Stomach (tissue), 9 donors: ENCODE measurements around the gene RBM46. TPM values are rescaled to one million over a fixed set of nuclear protein-coding genes. Genes with fewer than 3 reads are reported as not detected.

Experiments used
- DNase-seq, 2 donors: peaks; one replicate each; pipeline versions ENCODE4 v3.0.0 to v3.0.0-alpha.2; 2013 to 2019
- H3K27ac ChIP-seq, 5 donors: fragments of 200-600 bp in 4 of 5; sonication (generic) in 4 of 5; one replicate each; pipeline ENCODE4 v1.5.1; 2013 to 2019; ENCODE audit warnings: mild to moderate bottlenecking in 1 of 5, moderate library complexity in 1 of 5
- H3K27me3 ChIP-seq, 3 donors: fragments of 200-600 bp; sonication (generic); one replicate each; pipeline ENCODE4 v1.5.1; 2017 to 2019; ENCODE audit warnings: mixed run types in 1 of 3
- H3K36me3 ChIP-seq, 4 donors: fragments of 200-600 bp; sonication (generic); 1 replicate in 3 of 4; 2 replicates in 1 of 4; pipeline ENCODE4 v1.5.1; 2016 to 2019
- H3K4me1 ChIP-seq, 4 donors: fragments of 200-600 bp; sonication (generic); one replicate each; pipeline ENCODE4 v1.5.1; 2016 to 2019
- H3K4me3 ChIP-seq, 4 donors: fragments of 200-600 bp; sonication (generic) in 3 of 4; one replicate each; pipeline ENCODE4 v1.5.1; 2016 to 2019; ENCODE audit warnings: mild to moderate bottlenecking in 1 of 4
- H3K9me3 ChIP-seq, 4 donors: fragments of 200-600 bp; sonication (generic); one replicate each; pipeline ENCODE4 v1.5.1; 2016 to 2019
- CTCF ChIP-seq, 7 experiments: fragments of 450-650 bp in 4 of 7; fragments of 200-600 bp in 3 of 7; sonication (generic) in 3 of 7; IDR thresholded peaks; one replicate each; pipeline ENCODE4 v1.5.1; 2016 to 2019; ENCODE audit warnings: antibody characterized with exemption in 7 of 7, control low read depth in 2 of 7, mild to moderate bottlenecking in 1 of 7
- EP300 ChIP-seq: sonication (generic); formaldehyde crosslinking; IDR thresholded peaks from one replicate; pipeline ENCODE4 v1.6.1; 2017; ENCODE audit warnings: antibody characterized with exemption
- POLR2A ChIP-seq, 4 donors: fragments of 450-650 bp; IDR thresholded peaks; one replicate each; pipeline ENCODE4 v1.6.1; 2016; ENCODE audit warnings: antibody characterized with exemption in 4 of 4, control low read depth in 2 of 4, mild to moderate bottlenecking in 1 of 4, moderate library complexity in 1 of 4
- POLR2AphosphoS5 ChIP-seq, 3 donors: sonication (generic); formaldehyde crosslinking; IDR thresholded peaks; one replicate each; pipeline ENCODE4 v1.6.1; 2016; ENCODE audit warnings: antibody characterized with exemption in 3 of 3
- WGBS, 5 donors: extraction: QIAGEN DNeasy Blood & Tissue Kit in 3 of 5; methylation state at CpG; one replicate each; pipeline versions ENCODE4 v1.1.5 to v1.1.7; 2013 to 2018; 5-methylcytosine and 5-hydroxymethylcytosine counted together
- intact Hi-C: fragments of 100-400 bp; cut with DNase I; formaldehyde crosslinking; loops from one replicate; pipeline ENCODE4 v1.15.1; 2023; ENCODE audit warnings: low total_unique reads
- polyA plus RNA-seq, 3 donors: library from polyadenylated mRNA; stranded (reverse); fragments of 200-250 nt; gene quantifications; one replicate each; pipeline ENCODE4 v1.2.3, GENCODE V29; 2013
- total RNA-seq, 5 donors: library from RNA; depleted of rRNA; stranded (reverse); fragments of >200 nt; gene quantifications; one replicate each; pipeline versions ENCODE4 v1.1.0 to v1.2.3, GENCODE V29; 2014 to 2016
- donor health status: healthy with polysubstance abuse.
- donor health status: Bipolar disorder and iron deficiency.
- donor health status: healthy.

RBM46 gene
- total and polyA plus RNA-seq, 8 donors: not detected

GRCh38 chr4:154836513-154836912 lies 55.4 kb downstream of the RBM46 start:
- H3K4me1 ChIP-seq: peaks cover 0 to 5% (median 4%) of the 10 kb centered on the region in 4 donors
- H3K36me3 ChIP-seq: no peaks in the 10 kb centered on the region
- no peak overlapping the region for H3K27ac ChIP-seq
- H3K4me3 ChIP-seq: no peak overlapping the region
- intact Hi-C loops: no loop called here
- no peaks in the 10 kb centered on the region for H3K27me3 ChIP-seq
- peaks cover 0 to 10% (median 0%) of the 10 kb centered on the region in 4 donors for H3K9me3 ChIP-seq
- TF ChIP-seq POLR2A (IDR thresholded peaks at IDR 0.05) (no peak), EP300 (no peak), CTCF (IDR thresholded peaks at IDR 0.05) (no peak), POLR2AphosphoS5 (IDR thresholded peaks at IDR 0.05) (no peak)
- 15 to 22% (median 16%) methylated on average over 3 of the region's 3 CpGs for whole genome bisulfite sequencing, 5 donors
- DNase-seq: no peak

- 26 to 68% (median 45%) methylated on average over 3 of the region's 3 CpGs for WGBS, 5 donors
- no peak for DNase-seq
- Histone ChIP-seq H3K27ac (no peak overlapping the region), H3K27me3 (no peaks in the 10 kb centered on the region), H3K9me3 (peaks cover 0 to 6% (median 0%) of the 10 kb centered on the region in 4 donors), H3K4me3 (no peak overlapping the region), H3K36me3 (no peaks in the 10 kb centered on the region), H3K4me1 (peaks cover 0 to 5% (median 4%) of the 10 kb centered on the region in 4 donors)
- TF ChIP-seq POLR2A (IDR thresholded peaks at IDR 0.05): no peak
- TF ChIP-seq POLR2AphosphoS5 (IDR thresholded peaks at IDR 0.05): peak in 1 of 3 donors; percentile 16
- intact Hi-C loops: no loop called here
Observed at GRCh38 chr4:154838155-154838554, 57.1 kb downstream of the RBM46 start.

- Histone ChIP-seq H3K9me3 (peaks cover 0 to 5% (median 0%) of the 10 kb centered on the region in 4 donors), H3K27me3 (no peaks in the 10 kb centered on the region), H3K4me3 (no peak overlapping the region), H3K4me1 (peaks cover 0 to 5% (median 4%) of the 10 kb centered on the region in 4 donors), H3K27ac (no peak overlapping the region), H3K36me3 (no peaks in the 10 kb centered on the region)
- no peak for DNase-seq
- 46 to 79% (median 51%) methylated on average over 8 of the region's 8 CpGs for WGBS, 5 donors
- TF ChIP-seq CTCF (IDR thresholded peaks at IDR 0.05) (no peak), EP300 (no peak), POLR2A (IDR thresholded peaks at IDR 0.05) (no peak), POLR2AphosphoS5 (IDR thresholded peaks at IDR 0.05) (no peak)
- intact Hi-C loops: no loop called here
Observed at GRCh38 chr4:154838694-154839093, 57.6 kb downstream of the RBM46 start.

GRCh38 chr4:154854362-154854761 lies 73.3 kb downstream of the RBM46 start:
- Histone ChIP-seq H3K9me3 (peaks cover 0 to 9% (median 3%) of the 10 kb centered on the region in 4 donors), H3K4me1 (no peaks in the 10 kb centered on the region), H3K4me3 (no peak overlapping the region), H3K27ac (no peak overlapping the region), H3K27me3 (no peaks in the 10 kb centered on the region), H3K36me3 (no peaks in the 10 kb centered on the region)
- intact Hi-C loops: no loop called here
- WGBS, 5 donors: 49 to 67% (median 52%) methylated on average over 2 of the region's 2 CpGs
- no peak for TF ChIP-seq POLR2A (IDR thresholded peaks at IDR 0.05)
- no peak for TF ChIP-seq CTCF (IDR thresholded peaks at IDR 0.05)
- TF ChIP-seq POLR2AphosphoS5 (IDR thresholded peaks at IDR 0.05): no peak
- TF ChIP-seq EP300: no peak
- peak in 1 of 2 donors; percentile 27 for DNase-seq

GRCh38 chr4:154858166-154858565 lies 77.1 kb downstream of the RBM46 start:
- Histone ChIP-seq H3K9me3 (peaks cover 0 to 13% (median 12%) of the 10 kb centered on the region in 4 donors), H3K36me3 (no peaks in the 10 kb centered on the region), H3K27me3 (no peaks in the 10 kb centered on the region), H3K27ac (no peak overlapping the region), H3K4me3 (no peak overlapping the region), H3K4me1 (no peaks in the 10 kb centered on the region)
- WGBS, 5 donors: 74 to 81% (median 78%) methylated on average over 1 of the region's 1 CpG
- intact Hi-C loops: no loop called here
- no peak for TF ChIP-seq CTCF (IDR thresholded peaks at IDR 0.05)
- no peak for TF ChIP-seq POLR2AphosphoS5 (IDR thresholded peaks at IDR 0.05)
- no peak for TF ChIP-seq EP300
- no peak for TF ChIP-seq POLR2A (IDR thresholded peaks at IDR 0.05)
- DNase-seq: no peak
